ENCODE measurements around the gene VEGFB. TPM values are rescaled to one million over a fixed set of nuclear protein-coding genes. Genes with fewer than 3 reads are reported as not detected.
A peak's percentile ranks its signal among the peaks of the same experiment; 100 is the strongest.

VEGFB gene
- total RNA-seq, 1 donor from 2014 or later, result 20.4 TPM

DNA sequence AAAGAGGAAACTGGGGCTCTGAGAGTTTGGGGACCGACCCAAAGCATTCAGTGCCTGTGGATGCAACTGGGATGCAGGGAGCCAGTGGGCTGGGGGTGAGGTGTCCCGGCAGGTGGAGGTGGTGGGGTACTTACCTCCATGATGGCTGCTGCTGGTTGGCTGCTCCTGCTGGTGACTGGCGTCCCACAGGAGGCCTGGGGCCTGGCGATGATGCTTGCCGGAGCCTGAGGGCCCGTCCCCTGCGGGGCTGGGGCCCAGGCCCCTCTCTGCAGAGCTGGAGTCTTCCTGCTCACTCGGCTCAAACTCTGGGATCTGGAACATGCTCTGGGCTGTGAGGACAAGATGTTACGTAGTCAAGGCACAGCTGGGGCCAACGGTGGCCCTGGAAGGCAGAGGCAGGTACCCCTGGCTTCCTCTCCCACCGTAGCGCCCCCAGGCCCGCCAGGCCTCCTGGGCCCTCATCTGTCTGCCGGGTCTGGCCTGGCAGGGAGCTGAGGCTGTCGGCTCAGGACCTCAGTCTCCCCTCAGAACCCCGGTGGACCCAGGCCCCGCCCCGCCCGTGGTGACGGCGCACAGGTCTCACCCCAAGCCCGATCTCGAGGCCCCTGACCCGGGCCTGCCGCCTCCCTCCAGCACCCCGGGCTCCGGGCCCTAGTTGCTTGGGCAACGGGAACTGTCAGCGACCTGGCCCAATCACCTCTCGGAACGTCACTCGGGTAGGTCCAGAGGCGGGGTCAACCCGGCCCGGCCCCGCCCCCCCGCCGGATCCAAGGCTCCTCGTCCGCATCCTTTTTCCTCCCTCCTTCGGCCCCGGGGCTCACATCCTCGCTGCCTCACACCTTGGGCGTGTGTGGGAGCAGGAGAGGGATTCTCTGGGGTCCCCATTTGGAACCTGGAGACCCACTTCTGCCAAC lies 49.9 kb downstream of the VEGFB start, which contains the start of gene BAD:
Gene BAD (minus strand): TSS at position 618 of the 914 bp plus-strand sequence. CDS start 297 bp downstream, at position 321.
- DNase-seq, result peak; percentile 94

DNA sequence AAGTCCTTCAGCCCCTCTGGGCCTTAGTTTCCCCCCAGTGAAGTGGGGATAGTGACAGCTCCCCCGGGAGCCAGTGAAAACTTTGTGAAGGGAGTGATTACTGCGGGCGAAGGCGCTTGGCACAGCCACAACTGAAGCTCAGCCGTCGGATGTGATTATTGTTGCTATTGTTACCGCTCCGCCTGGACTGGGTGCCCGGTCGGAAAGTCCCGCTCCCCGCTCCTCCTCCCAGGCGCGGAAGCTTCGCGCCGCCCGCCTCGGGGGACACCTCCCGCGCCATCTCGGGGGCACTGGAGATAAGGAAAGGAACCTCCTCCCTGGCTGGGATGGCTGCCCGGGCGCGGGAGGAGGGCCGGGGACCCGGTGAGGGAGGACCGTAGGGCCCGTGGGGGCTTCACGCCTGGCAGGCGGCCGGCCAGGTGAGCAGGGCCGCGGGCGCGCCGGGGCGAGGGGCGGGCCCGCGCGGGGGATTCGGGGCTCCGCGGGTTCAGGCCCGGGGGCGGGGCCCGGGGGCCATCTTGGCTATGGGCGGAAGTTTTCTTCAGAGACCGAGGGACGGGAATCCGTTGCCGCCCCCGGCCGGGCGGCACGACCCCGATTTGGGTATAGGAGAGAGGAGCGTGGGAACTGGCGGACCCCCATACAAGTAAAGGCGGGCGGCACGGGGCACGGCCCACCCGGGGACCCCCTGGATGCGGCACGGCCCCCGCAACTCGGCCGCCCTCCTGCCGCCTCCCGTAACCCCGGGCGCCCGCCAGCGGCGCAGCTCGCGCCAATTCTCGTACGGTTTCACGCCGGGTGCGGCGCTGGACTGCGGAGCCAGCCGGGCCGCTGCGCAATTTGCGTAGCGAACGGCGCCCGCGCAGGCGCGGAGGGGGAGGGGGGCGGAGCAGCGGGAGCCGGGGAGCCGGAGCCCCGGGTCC lies 50.8 kb downstream of the VEGFB start, which contains the start of gene GPR137:
Gene GPR137 (plus strand): TSS at position 887 of the 923 bp plus-strand sequence. CDS start 677 bp downstream, outside the sequence.
- peak; percentile 76 for DNase-seq

DNA sequence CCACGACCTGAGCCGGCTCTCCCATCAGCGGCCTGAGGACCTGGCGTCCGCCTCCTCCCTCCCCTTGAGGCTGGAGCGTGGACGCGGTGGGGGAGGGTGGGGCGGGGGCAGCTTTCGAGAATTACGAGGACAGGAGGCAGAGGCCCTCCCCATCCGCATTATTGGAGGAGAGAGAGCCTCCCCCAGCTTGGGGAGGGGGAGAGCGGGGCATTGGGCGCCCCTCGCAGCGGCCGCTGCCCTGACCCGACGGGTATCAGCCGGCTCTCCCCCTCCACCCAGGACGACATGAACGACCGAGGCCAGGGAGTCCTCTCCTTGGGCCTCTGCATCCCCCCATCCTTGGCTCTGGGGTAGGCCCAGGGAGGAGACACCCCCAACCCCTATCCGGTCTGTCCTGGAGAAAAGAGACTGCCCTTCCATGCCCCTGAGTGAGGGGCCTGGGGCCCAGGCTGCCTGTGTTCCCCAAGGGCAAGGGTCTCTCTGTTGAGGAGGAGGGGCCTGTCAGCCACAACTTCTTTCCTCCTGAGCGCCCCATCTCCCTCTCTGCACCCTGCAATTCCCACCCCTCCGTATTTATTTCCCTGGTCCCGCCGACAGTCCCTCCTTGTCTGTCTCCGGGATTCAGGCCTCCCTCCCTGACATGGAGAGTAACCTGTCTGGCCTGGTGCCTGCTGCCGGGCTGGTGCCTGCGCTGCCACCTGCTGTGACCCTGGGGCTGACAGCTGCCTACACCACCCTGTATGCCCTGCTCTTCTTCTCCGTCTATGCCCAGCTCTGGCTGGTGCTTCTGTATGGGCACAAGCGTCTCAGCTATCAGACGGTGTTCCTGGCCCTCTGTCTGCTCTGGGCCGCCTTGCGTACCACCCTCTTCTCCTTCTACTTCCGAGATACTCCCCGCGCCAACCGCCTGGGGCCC lies 51.8 kb downstream of the VEGFB start:
- DNase-seq, result peak; percentile 29

DNA sequence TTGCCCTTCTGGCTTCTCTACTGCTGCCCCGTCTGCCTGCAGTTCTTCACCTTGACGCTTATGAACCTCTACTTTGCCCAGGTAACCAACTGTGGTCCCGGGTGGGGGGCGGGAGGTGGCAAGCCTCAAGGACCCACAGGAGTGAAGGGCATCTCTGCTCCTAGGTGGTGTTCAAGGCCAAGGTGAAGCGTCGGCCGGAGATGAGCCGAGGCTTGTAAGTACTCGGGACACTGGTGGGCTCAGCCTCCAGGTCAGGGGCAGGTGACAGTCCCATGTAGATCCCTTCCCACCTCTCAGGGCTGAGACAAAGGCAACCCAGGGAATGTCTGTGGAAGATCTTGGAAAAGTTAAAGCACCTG lies 52.4 kb downstream of the VEGFB start:
- DNase-seq, result no peak

DNA sequence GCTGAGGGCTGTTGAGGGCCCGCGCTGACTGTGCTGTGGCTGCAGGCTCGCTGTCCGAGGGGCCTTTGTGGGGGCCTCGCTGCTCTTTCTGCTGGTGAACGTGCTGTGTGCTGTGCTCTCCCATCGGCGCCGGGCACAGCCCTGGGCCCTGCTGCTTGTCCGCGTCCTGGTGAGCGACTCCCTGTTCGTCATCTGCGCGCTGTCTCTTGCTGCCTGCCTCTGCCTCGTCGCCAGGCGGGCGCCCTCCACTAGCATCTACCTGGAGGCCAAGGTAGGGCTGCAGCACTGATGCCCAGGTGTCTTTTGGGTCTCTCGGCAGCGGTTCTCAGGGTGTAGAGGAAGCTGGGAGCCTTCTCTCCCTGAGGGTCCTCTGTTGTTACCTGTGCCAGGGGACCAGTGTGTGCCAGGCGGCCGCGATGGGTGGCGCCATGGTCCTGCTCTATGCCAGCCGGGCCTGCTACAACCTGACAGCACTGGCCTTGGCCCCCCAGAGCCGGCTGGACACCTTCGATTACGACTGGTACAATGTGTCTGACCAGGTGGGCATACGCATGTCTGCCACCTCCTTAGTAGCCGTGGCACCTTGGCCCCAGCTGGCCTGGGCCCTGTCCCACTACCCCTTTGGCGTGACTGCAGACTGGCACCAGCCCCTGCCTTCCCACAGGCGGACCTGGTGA lies 53.4 kb downstream of the VEGFB start:
- no peak for DNase-seq

DNA sequence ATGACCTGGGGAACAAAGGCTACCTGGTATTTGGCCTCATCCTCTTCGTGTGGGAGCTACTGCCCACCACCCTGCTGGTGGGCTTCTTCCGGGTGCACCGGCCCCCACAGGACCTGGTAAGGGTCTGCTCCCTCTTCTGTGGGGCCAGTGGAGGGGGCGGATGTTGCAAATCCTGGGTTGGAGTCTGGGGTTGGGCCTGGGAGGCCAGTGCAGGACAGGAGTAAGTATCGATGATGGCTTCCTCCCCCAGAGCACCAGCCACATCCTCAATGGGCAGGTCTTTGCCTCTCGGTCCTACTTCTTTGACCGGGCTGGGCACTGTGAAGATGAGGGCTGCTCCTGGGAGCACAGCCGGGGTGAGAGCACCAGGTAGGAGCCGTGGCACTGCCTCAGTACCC lies 54.0 kb downstream of the VEGFB start:
- DNase-seq, result no peak

Other genes with a start within 250 kb of the VEGFB start
- gene OTUB1, start 248.1 kb upstream of the VEGFB start, total RNA-seq, result 52.3 and 57.7 TPM in 2 replicates
- not detected in 2 replicates for gene FLRT1, start 198.7 kb upstream of the VEGFB start, total RNA-seq
- 17.5 and 29.3 TPM in 2 replicates for gene MACROD1, start 68.5 kb upstream of the VEGFB start, total RNA-seq
- 139 and 191 TPM in 2 replicates for gene STIP1, start 48.4 kb upstream of the VEGFB start, total RNA-seq
- gene FERMT3, start 27.9 kb upstream of the VEGFB start, total RNA-seq, result 6.5 and 26.5 TPM in 2 replicates
- 24.1 and 45.6 TPM in 2 replicates for gene TRPT1, start 8.4 kb upstream of the VEGFB start, total RNA-seq
- gene NUDT22, start 8.3 kb upstream of the VEGFB start, total RNA-seq, result 43.2 and 44.6 TPM in 2 replicates
- 7.0 and 17.4 TPM in 2 replicates for gene DNAJC4, start 4.0 kb upstream of the VEGFB start, total RNA-seq
- gene FKBP2, start 6.5 kb downstream of the VEGFB start, total RNA-seq, result 43.9 and 45.6 TPM in 2 replicates
- gene PPP1R14B, start 12.4 kb downstream of the VEGFB start, total RNA-seq, result 238 and 297 TPM in 2 replicates
- 37.8 and 54.6 TPM in 2 replicates for gene PLCB3, start 16.9 kb downstream of the VEGFB start, total RNA-seq
- gene BAD, start 50.1 kb downstream of the VEGFB start, total RNA-seq, result 57.2 and 65.9 TPM in 2 replicates
- 11.5 and 12.1 TPM in 2 replicates for gene GPR137, start 51.3 kb downstream of the VEGFB start, total RNA-seq
- 0.17 TPM in 1 of 2 replicates, not detected in the other for gene KCNK4, start 56.7 kb downstream of the VEGFB start, total RNA-seq
- not detected in 2 replicates for gene CATSPERZ, start 65.8 kb downstream of the VEGFB start, total RNA-seq
- 60.3 and 76.7 TPM in 2 replicates for gene ESRRA, start 70.9 kb downstream of the VEGFB start, total RNA-seq
- gene TRMT112, start 83.0 kb downstream of the VEGFB start, total RNA-seq, result 202 and 290 TPM in 2 replicates
- 129 and 245 TPM in 2 replicates for gene PRDX5, start 83.5 kb downstream of the VEGFB start, total RNA-seq
- 0.56 and 1.2 TPM in 2 replicates for gene CCDC88B, start 105.6 kb downstream of the VEGFB start, total RNA-seq
- gene RPS6KA4, start 124.6 kb downstream of the VEGFB start, total RNA-seq, result 35.9 and 46.6 TPM in 2 replicates